K562 (cell line): ENCODE measurements around the gene NRCAM. TPM values are rescaled to one million over a fixed set of nuclear protein-coding genes. Genes with fewer than 3 reads are reported as not detected.
A peak's percentile ranks its signal among the peaks of the same experiment; 100 is the strongest.

Experiments
- BRD9 ChIP-seq: fragments of 450-650 bp; IDR thresholded peaks from 2 replicates; pipeline ENCODE4 v1.6.1; 2018; ENCODE audit warnings: low read depth; ENCODE audit not compliant: partially characterized antibody
- CBFB ChIP-seq: sonication (generic); formaldehyde crosslinking; IDR thresholded peaks from 2 replicates; pipeline ENCODE4 v1.4.0; 2020; ENCODE audit warnings: mild to moderate bottlenecking, missing genetic modification reagents
- CBX3 ChIP-seq, 2 experiments: IDR thresholded peaks; 1 replicate in 1 of 2; 2 replicates in 1 of 2; pipeline ENCODE4 v1.6.1; 2012; ENCODE audit warnings: inconsistent platforms in 2 of 2, low read length in 2 of 2, borderline replicate concordance in 1 of 2, control low read depth in 1 of 2
- DLX4 ChIP-seq: fragments of 250-450 bp; sonication (Bioruptor Pico); IDR thresholded peaks from 2 replicates; pipeline ENCODE4 v1.6.1; 2021; ENCODE audit warnings: mild to moderate bottlenecking
- L3MBTL2 ChIP-seq: fragments of 450-650 bp; IDR thresholded peaks from 2 replicates; pipeline ENCODE4 v1.6.1; 2016; ENCODE audit warnings: mild to moderate bottlenecking, moderate library complexity
- MTA1 ChIP-seq: fragments of 450-650 bp; IDR thresholded peaks from 2 replicates; pipeline ENCODE4 v1.6.1; 2017; ENCODE audit warnings: borderline replicate concordance
- NFXL1 ChIP-seq: fragments of 450-650 bp; formaldehyde crosslinking; IDR thresholded peaks from 2 replicates; pipeline ENCODE4 v1.4.0; 2021; ENCODE audit warnings: mild to moderate bottlenecking
- PML ChIP-seq: IDR thresholded peaks from 2 replicates; pipeline ENCODE4 v1.6.1; 2012; ENCODE audit warnings: low read length, inconsistent platforms
- POU5F1 ChIP-seq: fragments of 150-350 bp; IDR thresholded peaks from 2 replicates; pipeline ENCODE4 v1.6.1; 2014; ENCODE audit warnings: borderline replicate concordance, low read length, low read depth, mild to moderate bottlenecking; ENCODE audit not compliant: partially characterized antibody
- RERE ChIP-seq: sonication (generic); formaldehyde crosslinking; IDR thresholded peaks from 2 replicates; pipeline ENCODE4 v1.8.0; 2023; ENCODE audit warnings: missing genetic modification reagents, mild to moderate bottlenecking, borderline replicate concordance
- SREBF1 ChIP-seq: fragments of 150-350 bp; IDR thresholded peaks from 2 replicates; pipeline ENCODE4 v1.6.1; 2014; ENCODE audit warnings: antibody characterized with exemption, low read depth, low read length, borderline replicate concordance
- STAT5A ChIP-seq: IDR thresholded peaks from 2 replicates; pipeline ENCODE4 v1.6.1; 2012; ENCODE audit warnings: low read length, inconsistent platforms, borderline replicate concordance
- ZBTB40 ChIP-seq, 2 experiments: fragments of 450-650 bp in 1 of 2; sonication (generic) in 1 of 2; formaldehyde crosslinking in 1 of 2; IDR thresholded peaks; 2 replicates each; pipeline versions ENCODE4 v1.7.1 to v1.9.0; 2016 to 2022; ENCODE audit warnings: inconsistent platforms in 1 of 2, mild to moderate bottlenecking in 1 of 2, missing genetic modification reagents in 1 of 2
- polyA plus RNA-seq, 8 experiments: library from polyadenylated mRNA; depleted of rRNA in 4 of 8; stranded (reverse) in 5 of 8; unstranded in 3 of 8; fragments of >200 nt; fragmentation: Nextera tagmentation in 2 of 8; fragmentation: Illumina TruSeq in 1 of 8; extraction: Ambion mirVana in 2 of 8; extraction: Trizol in 1 of 8; gene quantifications; 2 replicates each; pipeline versions ENCODE4 v1.2.1 to v1.2.3, GENCODE V29; 2011 to 2014; ENCODE audit warnings: inconsistent platforms in 1 of 8, missing spikeins in 1 of 8
- total RNA-seq, 7 experiments: library from RNA; depleted of rRNA in 6 of 7; stranded (reverse); fragments of >200 nt in 6 of 7; fragmentation: Illumina TruSeq in 2 of 7; extraction: Trizol in 2 of 7; gene quantifications; 2 replicates each; pipeline versions ENCODE4 v1.2.1 to v1.2.3, GENCODE V29; 2011 to 2021; ENCODE audit warnings: low replicate concordance in 1 of 7

Gene NRCAM
- total and polyA plus RNA-seq, 9 of the 15 experiments (the other 6 are each of a cell fraction or from before 2014, with no cell fraction given) = 0.03 to 0.54 (median 0.12) TPM; not detected in 1

- TF ChIP-seq ZBTB40 (IDR thresholded peaks at IDR 0.05) = no peak
- TF ChIP-seq ZBTB40 (CRISPR knock-in tag; IDR thresholded peaks at IDR 0.05) = no peak
- no peak for TF ChIP-seq RERE (CRISPR knock-in tag)
- no peak for TF ChIP-seq BRD9
- 0 out of 2 replicates have a peak, but pooled peaks have one; percentile 47 for TF ChIP-seq PML
- TF ChIP-seq NFXL1 (CRISPR knock-in tag) = no peak
- TF ChIP-seq POU5F1 = no peak
- peak; percentile 52; the same call in 1 of the 2 replicates for TF ChIP-seq STAT5A
- TF ChIP-seq DLX4 (CRISPR knock-in tag) = no peak
- TF ChIP-seq L3MBTL2 = no peak
- no peak for TF ChIP-seq MTA1
- no peak for TF ChIP-seq CBFB (CRISPR knock-in tag)
- TF ChIP-seq CBX3 (IDR thresholded peaks at IDR 0.05; ENCODE audit: borderline replicate concordance in 1 of 2, low read length in 2 of 2) = no peak
- no peak for TF ChIP-seq SREBF1
Measured at GRCh38 chr7:108418946-108419345, 37.3 kb downstream of the NRCAM start (continued).
